ENCODE data around the gene RASSF7.

RASSF7 gene

DNA sequence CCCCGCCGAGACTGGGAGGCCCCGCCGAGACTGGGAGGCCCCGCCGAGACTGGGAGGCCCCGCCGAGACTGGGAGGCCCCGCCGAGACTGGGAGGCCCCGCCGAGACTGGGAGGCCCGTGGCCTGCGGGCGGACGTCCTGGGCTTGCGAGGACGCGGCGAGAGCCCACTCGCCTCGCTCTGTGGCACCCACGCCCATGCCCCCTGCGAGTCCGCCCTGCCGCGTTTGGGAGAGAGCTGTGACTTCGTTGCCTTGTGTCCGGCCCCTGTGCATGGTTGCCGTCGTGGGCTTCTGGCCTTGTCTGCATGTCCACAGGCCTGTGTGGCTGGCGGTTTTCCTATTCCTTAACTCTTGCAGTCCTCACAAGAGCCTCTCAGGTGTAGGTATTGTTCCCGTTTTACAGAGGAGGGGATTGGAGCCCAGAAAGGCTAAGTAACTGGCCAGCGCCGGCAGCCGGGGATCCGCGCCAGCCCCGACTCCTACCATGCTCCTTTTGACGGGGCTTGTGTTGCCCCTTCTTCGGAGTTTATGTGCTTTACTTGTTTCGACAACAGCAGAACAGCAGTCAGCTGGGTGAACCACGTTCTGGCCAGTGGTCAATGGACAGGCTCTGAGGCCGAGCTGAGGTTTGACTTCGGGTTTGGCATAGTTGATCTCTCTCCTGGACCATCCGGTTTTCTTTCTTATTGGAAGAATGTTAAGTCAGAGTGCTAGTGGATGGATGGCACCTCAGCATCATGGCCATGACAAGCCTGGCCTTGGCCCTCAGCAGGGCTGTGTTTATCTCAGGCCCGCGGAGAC lies 16.2 kb downstream of the RASSF7 start:
- H3K9me3 ChIP-seq (ENCODE audit: low read length) = no peaks in the 10 kb centered on the region
- peak overlapping the region; percentile 99 for H3K9ac ChIP-seq (ENCODE audit: low read length)
- H3K27ac ChIP-seq (ENCODE audit: low read depth, low read length, poor library complexity, severe bottlenecking) = no peak overlapping the region
- no peaks in the 10 kb centered on the region for H3K9me2 ChIP-seq (ENCODE audit: low read depth, low read length)
- peak overlapping the region; percentile 93 for H3K4me2 ChIP-seq (ENCODE audit: low read length)
- peaks cover 47% of the 10 kb centered on the region for H3K4me1 ChIP-seq (ENCODE audit: insufficient read depth, low read length, severe bottlenecking)
- no peaks in the 10 kb centered on the region for H4K20me1 ChIP-seq (ENCODE audit: insufficient read depth, low read length)
- H3K36me3 ChIP-seq (ENCODE audit: insufficient read depth, low read length) = peaks cover 10% of the 10 kb centered on the region
- H2AFZ ChIP-seq (ENCODE audit: low read length) = no peak overlapping the region
- H3F3A ChIP-seq (ENCODE audit: insufficient read depth, low read length) = no peaks in the 10 kb centered on the region
- peaks cover 50% of the 10 kb centered on the region for H3K79me2 ChIP-seq (ENCODE audit: insufficient read depth, low read length)
- TF ChIP-seq, protein P1, sequence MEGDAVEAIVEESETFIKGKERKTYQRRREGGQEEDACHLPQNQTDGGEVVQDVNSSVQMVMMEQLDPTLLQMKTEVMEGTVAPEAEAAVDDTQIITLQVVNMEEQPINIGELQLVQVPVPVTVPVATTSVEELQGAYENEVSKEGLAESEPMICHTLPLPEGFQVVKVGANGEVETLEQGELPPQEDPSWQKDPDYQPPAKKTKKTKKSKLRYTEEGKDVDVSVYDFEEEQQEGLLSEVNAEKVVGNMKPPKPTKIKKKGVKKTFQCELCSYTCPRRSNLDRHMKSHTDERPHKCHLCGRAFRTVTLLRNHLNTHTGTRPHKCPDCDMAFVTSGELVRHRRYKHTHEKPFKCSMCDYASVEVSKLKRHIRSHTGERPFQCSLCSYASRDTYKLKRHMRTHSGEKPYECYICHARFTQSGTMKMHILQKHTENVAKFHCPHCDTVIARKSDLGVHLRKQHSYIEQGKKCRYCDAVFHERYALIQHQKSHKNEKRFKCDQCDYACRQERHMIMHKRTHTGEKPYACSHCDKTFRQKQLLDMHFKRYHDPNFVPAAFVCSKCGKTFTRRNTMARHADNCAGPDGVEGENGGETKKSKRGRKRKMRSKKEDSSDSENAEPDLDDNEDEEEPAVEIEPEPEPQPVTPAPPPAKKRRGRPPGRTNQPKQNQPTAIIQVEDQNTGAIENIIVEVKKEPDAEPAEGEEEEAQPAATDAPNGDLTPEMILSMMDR (IDR thresholded peaks at IDR 0.05; ENCODE audit: low read length) = no peak
- TF ChIP-seq EZH2 (IDR thresholded peaks at IDR 0.05; ENCODE audit: borderline replicate concordance, low read length) = no peak
- no peaks in the 10 kb centered on the region for H3K27me3 ChIP-seq (ENCODE audit: insufficient read depth, low read length)
- H3K4me3 ChIP-seq (ENCODE audit: low read depth, low read length, poor library complexity, severe bottlenecking) = peak overlapping the region; percentile 99

GRCh38 chr11:577611-577894 lies 16.8 kb downstream of the RASSF7 start:
- peak overlapping the region; percentile 93 for H3K4me2 ChIP-seq (ENCODE audit: low read length)
- peaks cover 13% of the 10 kb centered on the region for H3K36me3 ChIP-seq (ENCODE audit: insufficient read depth, low read length)
- no peaks in the 10 kb centered on the region for H3K9me3 ChIP-seq (ENCODE audit: low read length)
- H3K4me1 ChIP-seq (ENCODE audit: insufficient read depth, low read length, severe bottlenecking) = peaks cover 47% of the 10 kb centered on the region
- H3K9ac ChIP-seq (ENCODE audit: low read length) = peak overlapping the region; percentile 99
- H3K27ac ChIP-seq (ENCODE audit: low read depth, low read length, poor library complexity, severe bottlenecking) = no peak overlapping the region
- peaks cover 50% of the 10 kb centered on the region for H3K79me2 ChIP-seq (ENCODE audit: insufficient read depth, low read length)
- no peaks in the 10 kb centered on the region for H4K20me1 ChIP-seq (ENCODE audit: insufficient read depth, low read length)
- H3K9me2 ChIP-seq (ENCODE audit: low read depth, low read length) = no peaks in the 10 kb centered on the region
- H2AFZ ChIP-seq (ENCODE audit: low read length) = no peak overlapping the region
- H3K27me3 ChIP-seq (ENCODE audit: insufficient read depth, low read length) = no peaks in the 10 kb centered on the region
- no peaks in the 10 kb centered on the region for H3F3A ChIP-seq (ENCODE audit: insufficient read depth, low read length)
- H3K4me3 ChIP-seq (ENCODE audit: low read depth, low read length, poor library complexity, severe bottlenecking) = peak overlapping the region; percentile 99
- TF ChIP-seq EZH2 (IDR thresholded peaks at IDR 0.05; ENCODE audit: borderline replicate concordance, low read length) = no peak
- TF ChIP-seq, protein P1 (IDR thresholded peaks at IDR 0.05; ENCODE audit: low read length) = no peak

GRCh38 chr11:578276-579035 lies 17.7 kb downstream of the RASSF7 start:
- H2AFZ ChIP-seq (ENCODE audit: low read length) = no peak overlapping the region
- H3K4me1 ChIP-seq (ENCODE audit: insufficient read depth, low read length, severe bottlenecking) = peaks cover 47% of the 10 kb centered on the region
- H4K20me1 ChIP-seq (ENCODE audit: insufficient read depth, low read length) = no peaks in the 10 kb centered on the region
- peak overlapping the region; percentile 93 for H3K4me2 ChIP-seq (ENCODE audit: low read length)
- peaks cover 50% of the 10 kb centered on the region for H3K79me2 ChIP-seq (ENCODE audit: insufficient read depth, low read length)
- H3K4me3 ChIP-seq (ENCODE audit: low read depth, low read length, poor library complexity, severe bottlenecking) = peak overlapping the region; percentile 99
- no peaks in the 10 kb centered on the region for H3F3A ChIP-seq (ENCODE audit: insufficient read depth, low read length)
- H3K9ac ChIP-seq (ENCODE audit: low read length) = peak overlapping the region; percentile 99; the same call in 1 of the 2 replicates
- TF ChIP-seq, protein P1 (IDR thresholded peaks at IDR 0.05; ENCODE audit: low read length) = no peak
- TF ChIP-seq EZH2 (IDR thresholded peaks at IDR 0.05; ENCODE audit: borderline replicate concordance, low read length) = no peak
- no peaks in the 10 kb centered on the region for H3K9me2 ChIP-seq (ENCODE audit: low read depth, low read length)
- peaks cover 19% of the 10 kb centered on the region for H3K36me3 ChIP-seq (ENCODE audit: insufficient read depth, low read length)
- no peaks in the 10 kb centered on the region for H3K9me3 ChIP-seq (ENCODE audit: low read length)
- H3K27ac ChIP-seq (ENCODE audit: low read depth, low read length, poor library complexity, severe bottlenecking) = peak overlapping the region; percentile 55
- no peaks in the 10 kb centered on the region for H3K27me3 ChIP-seq (ENCODE audit: insufficient read depth, low read length)
